ENCODE results near the gene OR7G3.

DNA sequence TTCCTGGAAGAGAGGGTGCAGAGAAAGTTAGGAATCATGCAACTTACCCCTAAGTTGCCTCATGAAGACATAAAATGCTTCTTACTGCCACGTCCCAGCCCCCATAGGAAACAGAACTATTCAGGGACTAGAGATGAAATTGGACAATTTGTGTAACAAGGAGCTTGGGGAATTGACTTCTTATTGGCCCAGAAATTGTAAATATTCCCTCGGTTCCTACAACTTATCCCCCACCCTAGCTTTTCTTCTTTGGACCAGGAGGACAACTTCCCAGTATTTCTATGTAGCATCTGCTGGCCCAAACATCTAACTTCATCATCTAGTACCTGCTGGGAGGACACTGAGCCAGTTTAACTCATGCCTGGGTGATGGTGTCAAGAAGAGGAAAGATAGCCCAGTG is 40.0 kb downstream of the OR7G3 start, which contains the start of gene OR1M1:
- TF ChIP-seq SP1 (IDR thresholded peaks at IDR 0.05) (no peak), TARDBP (IDR thresholded peaks at IDR 0.05) (no peak), HDGF (IDR thresholded peaks at IDR 0.05; ENCODE audit: borderline replicate concordance) (no peak), FOXM1 (IDR thresholded peaks at IDR 0.05; ENCODE audit: borderline replicate concordance) (no peak), FOXK2 (IDR thresholded peaks at IDR 0.05) (no peak), NFRKB (IDR thresholded peaks at IDR 0.05) (no peak)
- TF ChIP-seq, protein P1, sequence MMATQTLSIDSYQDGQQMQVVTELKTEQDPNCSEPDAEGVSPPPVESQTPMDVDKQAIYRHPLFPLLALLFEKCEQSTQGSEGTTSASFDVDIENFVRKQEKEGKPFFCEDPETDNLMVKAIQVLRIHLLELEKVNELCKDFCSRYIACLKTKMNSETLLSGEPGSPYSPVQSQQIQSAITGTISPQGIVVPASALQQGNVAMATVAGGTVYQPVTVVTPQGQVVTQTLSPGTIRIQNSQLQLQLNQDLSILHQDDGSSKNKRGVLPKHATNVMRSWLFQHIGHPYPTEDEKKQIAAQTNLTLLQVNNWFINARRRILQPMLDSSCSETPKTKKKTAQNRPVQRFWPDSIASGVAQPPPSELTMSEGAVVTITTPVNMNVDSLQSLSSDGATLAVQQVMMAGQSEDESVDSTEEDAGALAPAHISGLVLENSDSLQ (IDR thresholded peaks at IDR 0.05) = no peak
